Measurements from ENCODE around the gene TNP1. TPM values are rescaled to one million over a fixed set of nuclear protein-coding genes. Genes with fewer than 3 reads are reported as not detected.

TNP1 gene
- total RNA-seq, 1 experiment from 2014 or later: not detected

- Histone ChIP-seq H2BK20ac (ENCODE audit: low read depth, low read length, poor library complexity, severe bottlenecking) (no peak overlapping the region), H4K5ac (ENCODE audit: insufficient read length, low read depth, low read length) (no peak overlapping the region), H3K23ac (ENCODE audit: insufficient read length, low read depth, low read length) (no peak overlapping the region), H4K20me1 (ENCODE audit: control insufficient read depth, insufficient read depth, insufficient read length) (no peaks in the 10 kb centered on the region), H3K56ac (ENCODE audit: insufficient read length, low read depth, low read length) (no peak overlapping the region), H2BK120ac (ENCODE audit: low read depth, low read length, poor library complexity, severe bottlenecking) (no peak overlapping the region), H3K4me2 (ENCODE audit: insufficient read depth, insufficient read length, low read length) (no peak overlapping the region), H3K27me3 (ENCODE audit: insufficient read depth, low read length) (no peaks in the 10 kb centered on the region), H3K4me1 (ENCODE audit: insufficient read depth, low read length) (no peaks in the 10 kb centered on the region), H3K9me3 (ENCODE audit: control insufficient read depth, low read depth, low read length) (no peaks in the 10 kb centered on the region), H3T11ph (ENCODE audit: low read length) (no peak overlapping the region), H4K91ac (ENCODE audit: insufficient read length, low read depth, low read length) (no peak overlapping the region), H3K79me1 (ENCODE audit: insufficient read depth, low read depth, low read length, poor library complexity, severe bottlenecking) (no peaks in the 10 kb centered on the region), H2BK15ac (ENCODE audit: low read depth, low read length) (no peak overlapping the region), H3K14ac (ENCODE audit: insufficient read depth, low read length) (no peak overlapping the region), H3K4ac (ENCODE audit: low read depth, low read length) (no peak overlapping the region), H3K79me2 (ENCODE audit: insufficient read depth, low read length) (no peaks in the 10 kb centered on the region), H2AFZ (ENCODE audit: low read length) (no peak overlapping the region), H4K8ac (replicated peaks; ENCODE audit: insufficient read length, low read depth, low read length) (no peak overlapping the region), H3K18ac (ENCODE audit: insufficient read length, low read depth, low read length) (no peak overlapping the region), H3K27ac (ENCODE audit: insufficient read length, low read depth, low read length) (no peak overlapping the region), H2AK5ac (ENCODE audit: insufficient read length, low read length) (no peak overlapping the region), H3K9ac (ENCODE audit: extremely low read depth, insufficient read length, low read length) (no peak overlapping the region), H3K23me2 (ENCODE audit: insufficient read length, low read depth, low read length, poor library complexity, severe bottlenecking) (no peaks in the 10 kb centered on the region), H2BK12ac (ENCODE audit: insufficient read length, low read depth, low read length) (no peak overlapping the region), H2BK5ac (ENCODE audit: insufficient read length, low read length) (no peak overlapping the region)
- peaks cover 10 to 11% of the 10 kb centered on the region in 2 experiments for H3K9me3 Mint-ChIP-seq
- TF ChIP-seq CTCF (conservative IDR thresholded peaks at IDR 0.05): no peak
- no peak for DNase-seq
- H3K4me1 Mint-ChIP-seq: peaks cover 0 to 4% of the 10 kb centered on the region in 2 experiments; a peak in 1 of 4 replicates
- H3K27me3 Mint-ChIP-seq (ENCODE audit: low read depth): no peaks in the 10 kb centered on the region; the same call in 1 of the 2 replicates
- WGBS (ENCODE audit: extremely low coverage, insufficient read length, low lambda C conversion rate): no CpG with 5 or more reads among the region's 6 CpGs
- no peak overlapping the region for H3K4me3 Mint-ChIP-seq
- no peak overlapping the region for H3K27ac Mint-ChIP-seq
- peaks cover 2 to 13% (median 3%) of the 10 kb centered on the region in 3 experiments; a peak in 4 of 7 replicates for H3K36me3 Mint-ChIP-seq (ENCODE audit: insufficient read depth in 1 of 3, low read depth in 3 of 3)
Observed at GRCh38 chr2:216908300-216908699, 48.4 kb upstream of the TNP1 start.

All from H9 (cell line).